HepG2 (cell line): Measurements from ENCODE around the gene VWA3A. TPM values are rescaled to one million over a fixed set of nuclear protein-coding genes. Genes with fewer than 3 reads are reported as not detected.
A peak's percentile ranks its signal among the peaks of the same experiment; 100 is the strongest.

Experiments
- ARHGAP35 ChIP-seq: sonication (generic); formaldehyde crosslinking; IDR thresholded peaks from 2 replicates; pipeline ENCODE4 v1.9.0; 2022; ENCODE audit warnings: mild to moderate bottlenecking, inconsistent platforms, moderate library complexity, missing genetic modification reagents, borderline replicate concordance
- BCL6 ChIP-seq: IDR thresholded peaks from 2 replicates; pipeline ENCODE4 v1.6.1; 2016; ENCODE audit warnings: missing genetic modification reagents, missing compliant biosample characterization
- HDAC6 ChIP-seq: fragments of 200-600 bp; sonication (generic); IDR thresholded peaks from 2 replicates; pipeline ENCODE4 v1.7.0; 2017; ENCODE audit warnings: mild to moderate bottlenecking, antibody characterized with exemption, low read length, low read depth
- MLLT10 ChIP-seq: sonication (generic); formaldehyde crosslinking; IDR thresholded peaks from 2 replicates; pipeline ENCODE4 v1.4.0; 2020; ENCODE audit warnings: missing genetic modification reagents
- TAF15 ChIP-seq: fragments of 200-400 bp; formaldehyde crosslinking; IDR thresholded peaks from one replicate; pipeline ENCODE4 v1.6.1; 2018; ENCODE audit warnings: mild to moderate bottlenecking, low read depth, low read length; ENCODE audit not compliant: poor library complexity, severe bottlenecking
- TBL1XR1 ChIP-seq: fragments of 150-350 bp; IDR thresholded peaks from 2 replicates; pipeline ENCODE4 v1.6.1; 2014; ENCODE audit warnings: borderline replicate concordance, low read length; ENCODE audit not compliant: partially characterized antibody
- TBP ChIP-seq: sonication (generic); formaldehyde crosslinking; IDR thresholded peaks from 2 replicates; pipeline ENCODE4 v1.5.0; 2020; ENCODE audit warnings: missing genetic modification reagents
- ZNF232 ChIP-seq: sonication (generic); formaldehyde crosslinking; IDR thresholded peaks from 2 replicates; pipeline ENCODE4 v1.4.0; 2020; ENCODE audit warnings: missing genetic modification reagents, borderline replicate concordance
- ZNF260 ChIP-seq: sonication (generic); formaldehyde crosslinking; IDR thresholded peaks from 2 replicates; pipeline ENCODE4 v1.4.0; 2020; ENCODE audit warnings: missing genetic modification reagents, low read depth, mild to moderate bottlenecking, borderline replicate concordance
- ZNF350 ChIP-seq: sonication (generic); formaldehyde crosslinking; IDR thresholded peaks from 2 replicates; pipeline ENCODE4 v1.4.0; 2020; ENCODE audit warnings: mild to moderate bottlenecking, low read depth, missing genetic modification reagents, borderline replicate concordance
- ZNF761 ChIP-seq: sonication (generic); formaldehyde crosslinking; conservative IDR thresholded peaks from 2 replicates; pipeline ENCODE4 v1.4.0; 2020; ENCODE audit warnings: mild to moderate bottlenecking, missing genetic modification reagents
- polyA plus RNA-seq, 8 experiments: library from polyadenylated mRNA; depleted of rRNA in 3 of 8; stranded (reverse) in 7 of 8; unstranded in 1 of 8; fragments of >200 nt; fragmentation: Illumina TruSeq in 4 of 8; extraction: Trizol in 4 of 8; gene quantifications; 2 replicates each; pipeline versions ENCODE4 v1.2.1 to v1.2.3, GENCODE V29; 2011 to 2016; ENCODE audit warnings: low read depth in 4 of 8, missing spikeins in 1 of 8, mixed read lengths in 1 of 8; ENCODE audit not compliant: insufficient read depth in 1 of 8
- total RNA-seq, 5 experiments: library from RNA; depleted of rRNA; stranded (reverse); fragments of >200 nt; fragmentation: Illumina TruSeq; extraction: Trizol; gene quantifications; 2 replicates each; pipeline ENCODE4 v1.2.3, GENCODE V29; 2016; ENCODE audit warnings: low read depth in 1 of 5
- TF ChIP-seq, protein P1 (sequence below): IDR thresholded peaks from 2 replicates; pipeline ENCODE4 v1.6.1; 2016; ENCODE audit warnings: low read depth, borderline replicate concordance
- TF ChIP-seq, protein P2 (sequence below): fragments of 450-650 bp; IDR thresholded peaks from 2 replicates; pipeline ENCODE4 v1.6.1; 2016
- TF ChIP-seq, protein P3 (sequence below): sonication (generic); formaldehyde crosslinking; IDR thresholded peaks from 2 replicates; pipeline ENCODE4 v1.5.0; 2020; ENCODE audit warnings: missing genetic modification reagents
- TF ChIP-seq, protein P4 (sequence below): sonication (generic); formaldehyde crosslinking; conservative IDR thresholded peaks from 2 replicates; pipeline ENCODE4 v1.4.0; 2020; ENCODE audit warnings: missing genetic modification reagents
- TF ChIP-seq, protein P5 (sequence below): sonication (generic); formaldehyde crosslinking; IDR thresholded peaks from 2 replicates; pipeline ENCODE4 v1.8.1; 2023; ENCODE audit warnings: missing genetic modification reagents, inconsistent platforms, borderline replicate concordance
- TF ChIP-seq, protein P6 (sequence below): sonication (generic); formaldehyde crosslinking; IDR thresholded peaks from 2 replicates; pipeline ENCODE4 v1.5.0; 2020; ENCODE audit warnings: mild to moderate bottlenecking, missing genetic modification reagents
- TF ChIP-seq, protein P7 (sequence below): sonication (generic); formaldehyde crosslinking; IDR thresholded peaks from 2 replicates; pipeline ENCODE4 v1.5.1; 2020; ENCODE audit warnings: mild to moderate bottlenecking, missing genetic modification reagents, moderate library complexity

The VWA3A gene
- total and polyA plus RNA-seq, 2 of the 13 experiments (the other 11 are each of a cell fraction or from before 2014, with no cell fraction given) = 0.03 to 0.07 TPM

DNA sequence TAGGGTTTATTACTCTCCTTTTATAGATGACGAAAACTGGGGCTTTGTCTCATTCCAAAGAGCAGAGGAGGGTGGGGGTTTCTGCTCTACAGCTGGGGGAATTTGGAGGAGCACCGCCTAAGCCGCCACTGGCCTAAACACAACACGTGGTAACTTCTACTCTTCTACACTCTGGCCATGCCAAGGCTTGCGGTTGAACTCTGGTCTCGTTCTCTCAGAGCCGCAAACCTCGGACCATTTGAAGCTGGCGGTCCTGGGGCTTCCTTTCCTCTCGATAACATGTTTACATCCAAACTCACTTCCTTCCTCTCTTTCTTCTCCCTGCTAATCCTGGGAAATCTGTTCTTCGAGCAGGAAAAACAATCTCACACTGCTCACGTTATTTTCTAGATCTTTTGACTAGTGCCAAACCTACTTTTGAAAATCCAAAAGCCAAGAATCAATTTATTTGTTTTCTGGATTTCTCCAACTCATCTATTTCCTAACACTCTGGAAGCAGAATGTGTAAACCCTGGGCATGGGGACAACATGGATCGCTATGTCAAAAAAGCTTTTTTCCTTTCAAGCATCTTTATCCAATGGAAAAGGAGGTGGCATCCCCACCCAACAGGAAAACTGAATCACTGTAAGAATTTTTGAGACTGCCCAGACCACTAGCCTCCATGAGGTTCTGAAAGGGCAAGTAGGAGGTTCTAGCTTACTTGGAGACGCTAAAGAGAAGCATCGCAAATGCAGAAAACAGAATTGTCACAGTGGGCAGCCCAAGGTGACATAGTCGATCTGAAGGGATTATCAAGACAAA lies 100.1 kb downstream of the VWA3A start (continued):
- TF ChIP-seq, protein P1, sequence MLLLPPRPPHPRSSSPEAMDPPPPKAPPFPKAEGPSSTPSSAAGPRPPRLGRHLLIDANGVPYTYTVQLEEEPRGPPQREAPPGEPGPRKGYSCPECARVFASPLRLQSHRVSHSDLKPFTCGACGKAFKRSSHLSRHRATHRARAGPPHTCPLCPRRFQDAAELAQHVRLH (CRISPR knock-in tag) = peak; percentile 98; the same call in 1 of the 2 replicates
- TF ChIP-seq MLLT10 (CRISPR knock-in tag) = no peak
- peak; percentile 88 for TF ChIP-seq ZNF350
- TF ChIP-seq, protein P2, sequence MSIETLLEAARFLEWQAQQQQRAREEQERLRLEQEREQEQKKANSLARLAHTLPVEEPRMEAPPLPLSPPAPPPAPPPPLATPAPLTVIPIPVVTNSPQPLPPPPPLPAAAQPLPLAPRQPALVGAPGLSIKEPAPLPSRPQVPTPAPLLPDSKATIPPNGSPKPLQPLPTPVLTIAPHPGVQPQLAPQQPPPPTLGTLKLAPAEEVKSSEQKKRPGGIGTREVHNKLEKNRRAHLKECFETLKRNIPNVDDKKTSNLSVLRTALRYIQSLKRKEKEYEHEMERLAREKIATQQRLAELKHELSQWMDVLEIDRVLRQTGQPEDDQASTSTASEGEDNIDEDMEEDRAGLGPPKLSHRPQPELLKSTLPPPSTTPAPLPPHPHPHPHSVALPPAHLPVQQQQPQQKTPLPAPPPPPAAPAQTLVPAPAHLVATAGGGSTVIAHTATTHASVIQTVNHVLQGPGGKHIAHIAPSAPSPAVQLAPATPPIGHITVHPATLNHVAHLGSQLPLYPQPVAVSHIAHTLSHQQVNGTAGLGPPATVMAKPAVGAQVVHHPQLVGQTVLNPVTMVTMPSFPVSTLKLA = peak; percentile 71
- TF ChIP-seq, protein P3, sequence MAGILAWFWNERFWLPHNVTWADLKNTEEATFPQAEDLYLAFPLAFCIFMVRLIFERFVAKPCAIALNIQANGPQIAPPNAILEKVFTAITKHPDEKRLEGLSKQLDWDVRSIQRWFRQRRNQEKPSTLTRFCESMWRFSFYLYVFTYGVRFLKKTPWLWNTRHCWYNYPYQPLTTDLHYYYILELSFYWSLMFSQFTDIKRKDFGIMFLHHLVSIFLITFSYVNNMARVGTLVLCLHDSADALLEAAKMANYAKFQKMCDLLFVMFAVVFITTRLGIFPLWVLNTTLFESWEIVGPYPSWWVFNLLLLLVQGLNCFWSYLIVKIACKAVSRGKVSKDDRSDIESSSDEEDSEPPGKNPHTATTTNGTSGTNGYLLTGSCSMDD = no peak
- no peak for TF ChIP-seq TBL1XR1
- TF ChIP-seq, protein P4, sequence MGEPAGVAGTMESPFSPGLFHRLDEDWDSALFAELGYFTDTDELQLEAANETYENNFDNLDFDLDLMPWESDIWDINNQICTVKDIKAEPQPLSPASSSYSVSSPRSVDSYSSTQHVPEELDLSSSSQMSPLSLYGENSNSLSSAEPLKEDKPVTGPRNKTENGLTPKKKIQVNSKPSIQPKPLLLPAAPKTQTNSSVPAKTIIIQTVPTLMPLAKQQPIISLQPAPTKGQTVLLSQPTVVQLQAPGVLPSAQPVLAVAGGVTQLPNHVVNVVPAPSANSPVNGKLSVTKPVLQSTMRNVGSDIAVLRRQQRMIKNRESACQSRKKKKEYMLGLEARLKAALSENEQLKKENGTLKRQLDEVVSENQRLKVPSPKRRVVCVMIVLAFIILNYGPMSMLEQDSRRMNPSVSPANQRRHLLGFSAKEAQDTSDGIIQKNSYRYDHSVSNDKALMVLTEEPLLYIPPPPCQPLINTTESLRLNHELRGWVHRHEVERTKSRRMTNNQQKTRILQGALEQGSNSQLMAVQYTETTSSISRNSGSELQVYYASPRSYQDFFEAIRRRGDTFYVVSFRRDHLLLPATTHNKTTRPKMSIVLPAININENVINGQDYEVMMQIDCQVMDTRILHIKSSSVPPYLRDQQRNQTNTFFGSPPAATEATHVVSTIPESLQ = no peak
- TF ChIP-seq ZNF232 (CRISPR knock-in tag) = peak; percentile 92; the same call in 1 of the 2 replicates
- no peak for TF ChIP-seq ZNF260 (CRISPR knock-in tag)
- TF ChIP-seq ARHGAP35 = no peak
- TF ChIP-seq, protein P5, sequence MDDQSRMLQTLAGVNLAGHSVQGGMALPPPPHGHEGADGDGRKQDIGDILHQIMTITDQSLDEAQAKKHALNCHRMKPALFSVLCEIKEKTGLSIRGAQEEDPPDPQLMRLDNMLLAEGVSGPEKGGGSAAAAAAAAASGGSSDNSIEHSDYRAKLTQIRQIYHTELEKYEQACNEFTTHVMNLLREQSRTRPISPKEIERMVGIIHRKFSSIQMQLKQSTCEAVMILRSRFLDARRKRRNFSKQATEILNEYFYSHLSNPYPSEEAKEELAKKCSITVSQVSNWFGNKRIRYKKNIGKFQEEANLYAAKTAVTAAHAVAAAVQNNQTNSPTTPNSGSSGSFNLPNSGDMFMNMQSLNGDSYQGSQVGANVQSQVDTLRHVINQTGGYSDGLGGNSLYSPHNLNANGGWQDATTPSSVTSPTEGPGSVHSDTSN = no peak
- TF ChIP-seq, protein P6, sequence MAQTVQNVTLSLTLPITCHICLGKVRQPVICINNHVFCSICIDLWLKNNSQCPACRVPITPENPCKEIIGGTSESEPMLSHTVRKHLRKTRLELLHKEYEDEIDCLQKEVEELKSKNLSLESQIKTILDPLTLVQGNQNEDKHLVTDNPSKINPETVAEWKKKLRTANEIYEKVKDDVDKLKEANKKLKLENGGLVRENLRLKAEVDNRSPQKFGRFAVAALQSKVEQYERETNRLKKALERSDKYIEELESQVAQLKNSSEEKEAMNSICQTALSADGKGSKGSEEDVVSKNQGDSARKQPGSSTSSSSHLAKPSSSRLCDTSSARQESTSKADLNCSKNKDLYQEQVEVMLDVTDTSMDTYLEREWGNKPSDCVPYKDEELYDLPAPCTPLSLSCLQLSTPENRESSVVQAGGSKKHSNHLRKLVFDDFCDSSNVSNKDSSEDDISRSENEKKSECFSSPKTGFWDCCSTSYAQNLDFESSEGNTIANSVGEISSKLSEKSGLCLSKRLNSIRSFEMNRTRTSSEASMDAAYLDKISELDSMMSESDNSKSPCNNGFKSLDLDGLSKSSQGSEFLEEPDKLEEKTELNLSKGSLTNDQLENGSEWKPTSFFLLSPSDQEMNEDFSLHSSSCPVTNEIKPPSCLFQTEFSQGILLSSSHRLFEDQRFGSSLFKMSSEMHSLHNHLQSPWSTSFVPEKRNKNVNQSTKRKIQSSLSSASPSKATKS (CRISPR knock-in tag) = 0 out of 2 replicates have a peak, but pooled peaks have one; percentile 31
- TF ChIP-seq, protein P7, sequence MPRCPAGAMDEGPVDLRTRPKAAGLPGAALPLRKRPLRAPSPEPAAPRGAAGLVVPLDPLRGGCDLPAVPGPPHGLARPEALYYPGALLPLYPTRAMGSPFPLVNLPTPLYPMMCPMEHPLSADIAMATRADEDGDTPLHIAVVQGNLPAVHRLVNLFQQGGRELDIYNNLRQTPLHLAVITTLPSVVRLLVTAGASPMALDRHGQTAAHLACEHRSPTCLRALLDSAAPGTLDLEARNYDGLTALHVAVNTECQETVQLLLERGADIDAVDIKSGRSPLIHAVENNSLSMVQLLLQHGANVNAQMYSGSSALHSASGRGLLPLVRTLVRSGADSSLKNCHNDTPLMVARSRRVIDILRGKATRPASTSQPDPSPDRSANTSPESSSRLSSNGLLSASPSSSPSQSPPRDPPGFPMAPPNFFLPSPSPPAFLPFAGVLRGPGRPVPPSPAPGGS = peak; percentile 90; the same call in 1 of the 2 replicates
- TF ChIP-seq HDAC6 = no peak
- TF ChIP-seq TBP = no peak
- TF ChIP-seq TAF15 = no peak
- peak; percentile 96 for TF ChIP-seq ZNF761
- TF ChIP-seq BCL6 (CRISPR knock-in tag) = peak; percentile 69
